HG03558 (cell line): ENCODE results near the gene USH2A.

Source experiments
- ATAC-seq: cut with Tn5 transposase; IDR thresholded peaks from one replicate; pipeline ENCODE4 v1.9.1; 2021; ENCODE audit warnings: moderate number of reproducible peaks; ENCODE audit not compliant: unreplicated experiment; ENCODE audit errors: extremely low read depth

USH2A gene

DNA sequence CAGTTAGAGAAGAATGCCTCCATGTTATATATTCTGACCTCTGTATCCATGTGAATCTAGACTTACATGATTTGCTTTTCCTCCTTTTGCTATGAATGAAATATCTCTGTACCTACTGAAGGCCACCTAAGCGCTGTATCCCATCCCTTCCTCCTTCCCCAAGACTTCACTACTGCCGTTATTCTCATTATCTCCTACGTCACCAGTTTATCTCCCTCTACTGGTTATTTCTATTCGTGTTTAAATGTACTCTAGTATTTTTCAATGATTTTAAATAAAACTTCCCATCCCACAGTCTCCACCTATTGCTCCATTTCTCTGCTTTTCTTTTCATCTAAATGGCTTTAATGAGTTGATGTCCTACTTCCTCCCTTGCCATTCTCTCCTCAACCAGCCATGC is 746.1 kb downstream of the USH2A start:
- ATAC-seq: no peak

DNA sequence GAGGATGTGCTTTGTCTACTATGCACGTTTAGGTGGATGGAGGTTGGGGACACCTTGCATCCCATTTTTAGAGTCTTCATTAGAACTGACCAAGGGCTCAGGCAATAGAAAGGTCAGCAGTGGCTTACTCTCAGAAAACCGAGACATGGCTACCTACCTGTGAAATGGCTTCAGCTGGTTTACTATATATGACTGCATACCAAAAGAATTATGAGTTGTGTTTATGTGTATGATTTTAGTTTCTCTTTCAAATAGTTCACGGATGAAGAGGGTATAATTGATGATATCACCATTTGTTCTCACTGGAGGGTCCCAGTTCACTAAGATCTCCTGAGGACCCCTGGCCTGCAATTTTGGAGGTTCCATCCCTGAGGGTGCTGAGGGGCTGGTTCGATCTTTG is 749.3 kb downstream of the USH2A start:
- no peak for ATAC-seq

DNA sequence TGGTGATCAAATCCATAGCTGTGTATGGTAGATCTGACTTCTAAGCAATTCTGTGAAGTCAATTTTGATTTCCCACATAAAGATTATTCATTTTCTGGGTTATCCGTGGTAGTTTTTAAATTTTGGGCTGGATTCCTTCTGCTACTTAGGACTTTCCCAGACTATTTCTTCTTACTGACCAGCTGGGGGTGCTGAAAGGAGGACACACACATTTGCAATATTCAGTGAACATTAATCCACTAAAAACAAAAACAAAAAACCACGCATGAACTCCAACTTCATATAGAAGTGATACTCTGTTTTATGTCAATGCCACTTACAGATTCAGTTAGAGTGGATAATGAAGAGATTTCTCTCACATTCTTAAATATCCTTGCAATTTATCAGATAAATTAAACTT is 750.8 kb downstream of the USH2A start:
- ATAC-seq: no peak

DNA sequence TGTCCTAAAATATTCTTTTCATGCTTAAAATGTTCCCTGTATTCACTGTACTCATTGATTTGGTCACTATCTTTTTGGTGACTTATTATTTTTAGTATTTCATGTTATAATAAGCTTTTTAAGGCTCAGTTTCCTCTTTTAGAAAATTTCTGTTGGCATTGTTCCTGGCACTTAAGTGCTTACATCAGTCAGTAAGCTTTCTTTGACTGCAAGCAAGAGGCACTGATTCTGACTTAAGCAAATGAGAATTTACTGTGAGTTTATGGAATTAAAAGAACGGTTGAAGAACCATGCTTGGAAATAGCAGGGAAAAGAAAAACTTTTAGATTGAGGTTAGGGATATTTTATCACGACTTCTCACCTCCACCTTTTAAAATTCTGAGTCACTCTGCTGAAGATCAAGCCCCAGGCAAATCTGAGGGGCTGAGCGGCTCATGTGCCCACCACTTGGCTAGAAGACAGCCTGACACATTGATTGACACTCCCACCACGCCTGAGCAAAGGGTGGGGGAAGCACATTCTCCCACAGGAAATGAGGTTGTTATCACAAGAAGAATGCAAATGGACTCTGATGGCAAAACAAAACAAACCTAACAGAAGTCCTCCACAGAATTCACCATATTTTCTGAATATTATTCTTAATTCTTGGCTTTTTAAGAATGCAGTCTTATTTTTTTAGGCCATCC is 753.3 kb downstream of the USH2A start:
- ATAC-seq: no peak

DNA sequence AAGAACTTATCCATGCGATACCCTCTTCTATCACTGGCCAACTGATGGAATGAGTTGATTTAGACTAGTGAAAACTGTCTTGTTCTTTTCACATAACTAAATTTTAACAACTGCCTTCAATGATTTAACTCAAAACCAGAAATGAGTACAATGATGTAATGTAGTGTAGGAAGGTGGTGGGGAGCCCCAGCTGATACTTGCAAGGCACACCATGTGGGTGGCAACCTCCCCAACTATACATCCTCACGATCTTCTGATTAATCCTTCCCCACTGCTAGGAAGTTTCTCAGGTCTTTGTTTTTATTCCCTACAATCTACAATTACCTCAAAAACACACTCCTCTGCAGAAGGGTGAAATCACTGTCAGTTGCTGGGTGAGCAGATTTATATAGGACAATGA is 755.5 kb downstream of the USH2A start:
- ATAC-seq: no peak

DNA sequence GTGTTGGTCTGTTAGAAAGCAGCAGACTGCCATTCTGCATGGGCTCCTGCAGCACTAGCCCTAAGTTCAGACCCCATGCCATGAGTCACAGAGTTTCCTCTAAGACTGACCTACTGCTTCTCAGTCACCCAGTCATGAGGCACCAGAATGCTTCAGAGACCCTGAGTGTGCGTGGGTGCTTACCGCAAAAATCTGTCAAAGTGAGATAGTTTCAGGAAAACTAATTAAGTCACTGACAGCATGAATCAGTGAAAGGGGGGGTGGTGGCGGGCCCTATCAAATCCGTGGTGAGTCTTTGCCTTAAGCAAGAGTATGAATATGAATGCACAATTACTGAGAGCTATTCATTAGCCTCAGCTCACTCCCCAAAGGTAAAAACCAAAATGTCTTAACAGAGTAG is 758.0 kb downstream of the USH2A start:
- ATAC-seq: no peak

DNA sequence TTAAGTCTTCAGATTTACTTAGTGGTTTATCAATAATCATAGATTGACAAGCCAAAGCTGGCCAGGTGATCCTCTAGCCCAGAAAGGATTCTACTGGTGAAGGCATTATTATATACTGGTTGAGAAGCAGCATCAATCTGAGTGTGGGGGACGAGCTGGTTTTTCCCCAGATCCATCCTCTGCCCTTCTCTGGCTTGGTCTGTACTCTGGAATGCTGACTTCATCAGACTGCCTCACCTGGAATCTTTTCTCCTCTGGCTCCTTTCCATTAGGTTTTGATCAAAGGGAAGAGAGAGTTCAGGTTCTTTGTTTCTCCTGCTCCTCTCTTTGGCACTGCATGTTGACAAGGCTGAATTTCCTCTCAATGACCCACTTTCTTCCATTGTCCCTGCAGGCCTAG is 762.2 kb downstream of the USH2A start:
- ATAC-seq: no peak

DNA sequence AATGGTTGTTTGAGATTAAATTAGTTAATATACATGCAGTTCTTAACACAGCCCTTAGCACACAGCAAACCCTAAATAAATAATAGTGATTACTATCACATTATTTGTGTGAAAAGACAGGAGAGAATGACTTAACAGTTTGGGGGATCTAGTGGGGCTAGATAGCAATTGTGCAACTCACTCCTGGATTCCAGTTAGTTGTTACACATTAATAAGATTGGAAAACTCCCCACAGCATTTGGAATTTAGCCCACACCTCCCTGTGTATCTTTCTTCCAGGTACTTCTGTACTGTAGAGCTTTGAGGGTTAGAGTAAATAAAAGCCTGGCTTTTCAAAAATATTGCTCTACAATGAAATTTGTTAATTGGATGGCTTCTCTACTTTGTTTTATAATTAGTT is 763.0 kb downstream of the USH2A start:
- ATAC-seq: no peak

DNA sequence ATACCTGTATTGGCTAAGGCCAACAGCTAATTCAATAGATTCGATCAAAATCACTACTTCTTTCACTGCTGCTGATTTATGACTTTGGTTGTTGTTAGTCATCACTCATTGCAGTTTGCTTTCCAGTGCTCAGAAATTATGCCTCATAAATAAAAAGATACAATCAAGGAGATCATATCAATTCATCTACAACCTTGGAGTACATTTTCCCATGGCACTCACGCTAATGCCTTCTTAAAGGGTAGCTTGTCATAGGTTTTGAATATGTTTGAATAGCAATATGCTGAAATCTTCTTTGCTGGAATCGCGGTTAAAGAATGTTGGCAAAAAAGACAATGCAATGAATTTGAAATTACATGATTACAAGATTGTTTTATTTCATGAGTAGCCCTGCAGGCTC is 766.2 kb downstream of the USH2A start:
- ATAC-seq: no peak

DNA sequence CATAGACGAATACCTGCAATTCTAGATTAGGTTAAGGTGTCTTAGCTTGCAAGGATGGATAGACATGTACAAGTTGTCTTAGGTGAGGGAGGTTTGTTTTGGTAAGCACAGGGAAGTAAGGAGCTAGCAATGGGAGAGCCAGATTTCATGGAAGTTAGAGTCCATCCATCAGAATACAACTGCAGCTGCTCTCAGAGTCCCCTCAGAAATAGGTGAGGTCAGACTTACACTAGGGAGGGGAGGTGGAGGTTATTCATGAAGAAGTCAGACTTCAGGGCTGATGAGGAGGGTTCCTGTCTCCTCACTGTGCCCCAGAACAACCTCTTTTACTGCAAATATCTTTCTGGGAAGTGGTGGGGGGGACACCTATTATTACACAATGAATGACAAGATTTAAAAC is 770.9 kb downstream of the USH2A start:
- no peak for ATAC-seq

DNA sequence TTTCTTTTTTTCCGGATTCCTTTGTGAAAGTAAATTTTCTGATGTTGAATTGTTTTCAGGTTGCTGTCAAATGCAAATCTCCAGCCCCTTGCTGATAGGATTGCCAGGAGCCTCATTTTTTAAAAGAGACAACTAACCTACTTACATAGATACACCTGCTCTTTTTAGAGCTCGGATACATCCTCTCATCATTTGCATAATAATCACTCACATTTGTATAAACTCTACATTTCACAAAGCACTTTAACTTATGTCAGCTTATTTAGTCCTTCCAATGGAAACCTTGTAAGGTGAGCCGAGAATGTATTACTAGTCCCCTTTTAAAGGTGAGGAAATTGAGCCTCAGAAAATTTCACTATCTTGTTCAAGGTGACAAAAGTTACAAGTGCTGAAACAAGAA is 771.4 kb downstream of the USH2A start:
- ATAC-seq: no peak

DNA sequence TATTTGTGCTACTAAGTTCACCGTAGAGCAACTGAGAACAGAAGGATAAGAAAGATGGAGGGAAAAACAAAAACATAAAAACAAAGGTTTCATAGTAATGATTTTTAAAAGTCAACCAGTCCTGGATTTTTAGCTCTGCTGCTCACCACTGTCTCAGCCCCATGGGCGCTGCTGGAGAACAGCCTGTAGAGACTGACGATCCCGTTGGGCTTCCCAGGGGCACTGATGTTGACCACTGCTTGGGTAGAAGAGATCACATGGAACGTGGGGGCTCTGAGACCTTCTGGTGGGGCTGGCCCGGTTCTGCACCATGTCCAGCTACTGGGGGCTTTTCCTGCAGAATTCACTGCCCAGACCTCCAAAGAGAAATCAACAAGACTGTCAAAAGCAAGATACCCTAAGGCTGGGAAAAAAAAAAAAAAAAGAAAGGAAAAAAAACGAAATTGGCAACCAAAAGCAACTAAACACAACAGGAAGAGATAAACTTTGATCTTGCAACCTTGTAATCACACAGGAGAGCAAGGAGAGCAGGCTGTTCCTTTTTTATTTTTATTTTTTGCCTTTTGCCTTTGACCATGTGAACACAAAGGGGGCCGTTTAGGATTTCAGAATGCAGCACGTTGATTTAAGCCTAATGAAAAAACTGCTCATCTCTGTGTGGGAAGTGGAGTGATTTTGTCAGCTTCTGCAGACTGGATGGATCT is 772.6 kb downstream of the USH2A start:
- no peak for ATAC-seq

DNA sequence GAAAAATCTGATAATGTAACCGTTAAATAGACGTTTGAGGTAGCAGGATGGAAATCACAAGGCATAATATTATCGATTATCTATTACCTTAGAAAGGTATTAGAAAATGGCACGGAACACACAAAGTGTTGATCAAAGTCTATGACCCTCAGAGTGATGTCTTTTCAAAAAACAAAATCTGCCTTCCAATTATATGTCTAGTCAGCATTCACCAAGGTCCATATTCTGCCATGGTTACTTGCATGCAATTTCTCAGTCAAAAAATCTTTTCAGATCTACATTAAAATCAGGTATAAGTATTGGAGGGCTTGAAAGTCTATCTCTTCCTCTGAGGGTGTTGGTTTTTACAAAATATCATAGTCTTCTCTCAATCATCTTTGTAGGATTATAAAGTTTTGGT is 774.3 kb downstream of the USH2A start:
- no peak for ATAC-seq

DNA sequence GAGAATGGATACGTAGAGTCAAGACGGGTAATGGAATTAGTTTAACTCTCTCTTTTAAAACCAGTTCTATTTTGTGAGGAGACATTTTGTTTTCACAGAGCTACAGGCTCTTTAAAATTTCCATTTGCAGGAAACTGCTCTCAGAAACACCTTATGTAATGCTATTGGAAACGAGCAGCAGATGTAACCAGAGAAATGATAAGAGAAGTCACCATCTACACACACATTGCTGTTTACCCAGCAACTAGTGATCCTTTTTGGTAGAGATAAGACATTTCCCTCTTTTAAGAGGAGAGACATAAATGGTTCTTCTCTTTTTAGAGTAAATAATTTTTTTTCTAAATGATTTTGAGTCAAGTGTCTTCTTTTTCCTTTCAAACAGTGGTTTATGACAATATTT is 775.5 kb downstream of the USH2A start:
- no peak for ATAC-seq

DNA sequence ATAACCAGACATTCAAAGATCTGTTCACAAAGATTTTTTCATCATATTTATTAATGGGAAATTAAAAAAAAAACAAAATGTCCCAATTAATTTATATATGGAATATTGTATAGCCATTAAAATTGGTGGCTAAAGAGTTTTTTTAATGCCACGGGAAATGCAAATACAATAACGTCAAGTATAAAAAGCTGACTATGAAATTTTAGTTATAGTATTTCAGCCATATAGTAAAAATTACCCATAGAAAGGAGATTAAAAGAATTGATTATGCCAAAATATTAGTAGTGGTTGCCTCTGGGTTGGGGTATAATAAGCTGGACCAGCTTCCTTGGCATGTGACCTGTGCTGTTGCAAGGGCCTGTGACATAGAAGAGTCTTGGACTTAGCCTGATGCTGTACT is 777.4 kb downstream of the USH2A start:
- ATAC-seq: no peak

DNA sequence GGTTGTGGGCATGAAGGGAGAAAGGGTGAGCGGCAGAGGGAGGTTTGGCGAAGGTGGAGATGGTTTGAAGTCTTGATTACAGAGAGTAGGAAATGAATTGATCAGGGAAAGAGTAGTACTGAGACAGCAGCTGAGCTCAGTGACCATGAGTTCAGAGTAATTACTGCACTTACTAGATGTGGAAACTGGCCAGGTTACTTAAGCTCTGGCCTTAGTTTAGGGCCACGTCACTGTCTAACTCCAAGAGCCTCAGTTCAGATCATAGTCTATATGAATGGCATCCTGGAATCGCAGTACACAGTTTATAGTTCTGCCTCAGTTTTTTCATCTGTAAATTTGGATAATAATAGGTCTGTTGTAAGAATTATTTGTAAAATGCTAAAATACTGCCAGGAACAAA is 778.1 kb downstream of the USH2A start:
- no peak for ATAC-seq

DNA sequence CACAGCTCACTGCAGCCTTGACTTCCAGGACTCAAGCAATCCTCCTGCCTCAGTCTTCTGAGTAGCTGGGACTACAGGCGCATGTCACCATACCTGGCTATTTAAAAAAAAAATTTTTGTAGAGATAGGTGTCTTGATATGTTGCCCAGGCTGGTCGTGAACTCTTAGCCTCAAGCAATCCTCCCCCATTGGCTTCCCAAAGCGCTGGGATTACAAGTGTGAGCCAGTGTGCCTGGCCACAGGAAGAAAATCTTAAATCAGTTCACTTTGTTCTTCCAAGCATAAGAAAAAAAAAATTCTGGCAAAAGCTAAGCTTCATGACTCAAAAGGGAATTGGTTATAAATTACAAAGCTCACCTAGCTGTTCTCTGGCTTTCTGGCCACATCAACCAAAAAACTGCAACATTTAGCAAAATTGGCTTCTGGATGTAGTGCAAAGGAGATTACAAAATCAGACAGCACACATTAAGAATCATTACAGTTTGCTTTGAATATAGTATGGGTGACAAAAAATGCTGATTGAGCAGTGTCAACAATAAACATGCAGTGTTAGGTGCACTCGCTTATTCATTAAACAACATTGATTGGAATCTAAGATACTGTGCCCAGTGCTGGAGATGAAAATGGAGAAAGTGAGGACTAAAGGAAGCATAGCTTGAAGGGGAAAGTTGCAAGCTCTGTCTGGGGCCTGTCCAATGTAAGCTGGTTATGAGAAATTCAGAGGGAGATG is 779.5 kb downstream of the USH2A start:
- ATAC-seq: no peak

DNA sequence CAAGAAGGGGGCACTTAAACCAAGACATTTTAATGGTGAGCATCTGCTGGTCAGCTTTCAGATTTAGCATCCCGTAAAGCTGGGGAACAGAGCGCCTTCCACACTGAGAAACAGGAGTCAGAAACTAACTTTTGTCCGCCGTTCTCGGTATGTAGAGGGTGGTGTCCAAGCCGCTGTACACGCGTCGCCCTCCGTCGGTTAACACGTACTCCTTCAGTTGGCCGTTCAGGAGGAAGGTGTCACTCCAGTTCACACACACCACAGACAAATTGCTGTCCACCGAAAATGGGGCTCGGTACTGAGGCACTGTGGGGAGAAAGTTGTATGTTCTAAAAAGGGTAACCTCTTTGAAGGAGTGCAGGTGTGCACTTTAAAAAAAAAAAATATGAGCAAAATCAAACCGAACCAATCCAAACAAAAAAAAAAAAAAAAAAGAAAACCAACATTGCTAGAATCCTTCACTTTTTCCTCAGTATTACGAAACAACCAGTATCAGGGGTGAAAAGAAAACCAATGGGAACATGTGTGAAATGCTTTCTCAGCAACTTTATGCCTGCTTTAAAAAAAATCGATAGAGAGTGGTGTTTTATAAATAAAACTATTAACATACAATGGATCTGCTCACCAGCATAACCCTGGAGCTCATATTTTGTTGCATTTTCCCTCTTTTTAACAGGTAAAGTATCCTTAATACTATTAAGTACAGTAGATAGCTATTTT is 782.7 kb downstream of the USH2A start:
- ATAC-seq: no peak

DNA sequence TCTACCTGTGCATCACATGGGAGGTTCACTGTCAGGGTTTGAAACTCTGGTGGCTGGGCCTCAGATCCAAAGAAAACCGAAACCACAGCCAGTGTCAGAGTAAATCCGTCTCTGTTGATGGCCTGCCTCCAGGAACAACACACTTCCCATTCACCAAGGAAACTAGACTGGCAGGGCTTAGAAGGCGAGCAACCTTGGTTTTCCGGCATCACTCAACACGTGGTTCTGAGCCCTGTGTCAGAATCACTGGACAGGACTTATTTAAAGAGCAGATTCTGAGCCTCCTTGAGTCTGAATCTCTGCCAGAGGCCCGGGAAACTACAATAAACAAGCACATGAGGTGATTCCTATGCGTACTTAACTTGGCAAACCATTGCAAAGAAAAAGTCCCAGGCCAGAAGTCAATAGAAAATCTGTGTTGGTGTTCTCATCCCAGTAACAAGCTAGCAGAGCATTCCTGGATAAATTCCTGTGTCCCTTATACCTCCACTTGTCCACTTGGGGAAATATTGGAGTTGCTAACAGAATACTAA is 786.1 kb downstream of the USH2A start:
- no peak for ATAC-seq

DNA sequence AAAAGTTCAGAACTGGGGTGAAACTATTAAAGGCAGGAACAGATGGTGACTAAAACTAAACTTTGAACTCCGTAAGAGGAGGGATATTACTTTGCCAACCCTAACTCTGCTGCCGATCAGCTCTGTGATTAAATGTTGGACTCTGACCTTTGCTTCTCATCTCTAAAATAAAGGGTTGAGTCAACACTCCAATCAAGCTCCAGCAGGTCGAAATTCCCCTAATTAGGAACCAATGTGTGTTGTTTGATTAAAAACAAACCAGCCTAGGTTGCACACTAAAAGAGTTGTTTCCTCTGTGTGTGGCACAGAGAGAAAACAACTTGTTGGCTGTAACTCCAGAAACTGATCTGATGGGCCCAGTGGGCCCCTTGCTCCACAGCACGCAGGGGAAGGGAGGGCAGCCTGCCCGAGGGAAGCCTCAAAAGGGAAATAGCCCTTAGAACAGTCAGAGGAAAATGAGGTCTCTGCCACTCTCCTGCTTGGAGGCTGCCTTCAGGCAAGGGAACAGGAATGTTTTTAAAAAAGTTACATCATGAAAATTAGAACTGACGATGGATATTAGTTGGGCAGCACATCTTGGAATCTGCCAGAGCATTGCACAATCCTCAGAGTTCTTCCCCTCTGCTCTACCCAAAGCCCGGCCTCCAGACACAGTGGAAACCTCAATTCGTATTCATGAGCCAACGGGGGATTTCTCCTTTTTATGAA is 786.8 kb downstream of the USH2A start:
- ATAC-seq: no peak
